HepG2 (cell line): Measurements from ENCODE around the gene SBSN. TPM values are rescaled to one million over a fixed set of nuclear protein-coding genes. Genes with fewer than 3 reads are reported as not detected.

Source experiments
- AGO2 ChIP-seq: fragments of 200-400 bp; formaldehyde crosslinking; optimal IDR thresholded peaks from 2 replicates; pipeline ENCODE3; 2017; ENCODE audit warnings: mild to moderate bottlenecking, low read depth, low read length, moderate library complexity
- BRF2 ChIP-seq: sonication (generic); formaldehyde crosslinking; IDR thresholded peaks from 2 replicates; pipeline ENCODE4 v1.8.1; 2022; ENCODE audit warnings: mild to moderate bottlenecking, missing genetic modification reagents
- HDAC1 ChIP-seq: sonication (generic); formaldehyde crosslinking; IDR thresholded peaks from 2 replicates; pipeline ENCODE4 v1.5.1; 2020; ENCODE audit warnings: mild to moderate bottlenecking, missing genetic modification reagents
- HMGXB3 ChIP-seq: sonication (generic); formaldehyde crosslinking; IDR thresholded peaks from 2 replicates; pipeline ENCODE4 v1.4.0; 2020; ENCODE audit warnings: missing genetic modification reagents, borderline replicate concordance
- HOXA9 ChIP-seq: sonication (generic); formaldehyde crosslinking; IDR thresholded peaks from 2 replicates; pipeline ENCODE4 v1.8.1; 2022; ENCODE audit warnings: missing genetic modification reagents, mild to moderate bottlenecking, moderate library complexity, borderline replicate concordance
- KLF12 ChIP-seq: sonication (generic); formaldehyde crosslinking; IDR thresholded peaks from 2 replicates; pipeline ENCODE4 v1.4.0; 2020; ENCODE audit warnings: missing genetic modification reagents, borderline replicate concordance
- POLR2AphosphoS5 ChIP-seq: IDR thresholded peaks from 2 replicates; pipeline ENCODE4 v1.6.1; 2012; ENCODE audit warnings: low read depth, low read length
- RAD51 ChIP-seq: fragments of 450-650 bp; IDR thresholded peaks from 2 replicates; pipeline ENCODE4 v1.6.1; 2016; ENCODE audit warnings: borderline replicate concordance
- TFDP2 ChIP-seq: sonication (generic); formaldehyde crosslinking; IDR thresholded peaks from 2 replicates; pipeline ENCODE4 v1.4.0; 2020; ENCODE audit warnings: missing genetic modification reagents
- ZHX2 ChIP-seq, 2 experiments: sonication (generic) in 1 of 2; formaldehyde crosslinking in 1 of 2; IDR thresholded peaks; 2 replicates each; pipeline versions ENCODE4 v1.6.1 to v1.9.0; 2014 to 2022; ENCODE audit warnings: antibody characterized with exemption in 1 of 2, borderline replicate concordance in 1 of 2, inconsistent platforms in 1 of 2, low read depth in 1 of 2, missing genetic modification reagents in 1 of 2
- ZNF263 ChIP-seq: sonication (generic); formaldehyde crosslinking; IDR thresholded peaks from 2 replicates; pipeline ENCODE4 v1.4.0; 2020; ENCODE audit warnings: missing genetic modification reagents
- ZNF552 ChIP-seq: sonication (generic); formaldehyde crosslinking; IDR thresholded peaks from 2 replicates; pipeline ENCODE4 v1.9.0; 2022; ENCODE audit warnings: missing genetic modification reagents, mild to moderate bottlenecking, borderline replicate concordance
- ZNF691 ChIP-seq: sonication (generic); formaldehyde crosslinking; IDR thresholded peaks from 2 replicates; pipeline ENCODE4 v1.4.0; 2020; ENCODE audit warnings: missing genetic modification reagents, low read depth, mild to moderate bottlenecking, borderline replicate concordance
- polyA plus RNA-seq, 8 experiments: library from polyadenylated mRNA; depleted of rRNA in 3 of 8; stranded (reverse) in 7 of 8; unstranded in 1 of 8; fragments of >200 nt; fragmentation: Illumina TruSeq in 4 of 8; extraction: Trizol in 4 of 8; gene quantifications; 2 replicates each; pipeline versions ENCODE4 v1.2.1 to v1.2.3, GENCODE V29; 2011 to 2016; ENCODE audit warnings: low read depth in 4 of 8, missing spikeins in 1 of 8, mixed read lengths in 1 of 8; ENCODE audit not compliant: insufficient read depth in 1 of 8
- total RNA-seq, 5 experiments: library from RNA; depleted of rRNA; stranded (reverse); fragments of >200 nt; fragmentation: Illumina TruSeq; extraction: Trizol; gene quantifications; 2 replicates each; pipeline ENCODE4 v1.2.3, GENCODE V29; 2016; ENCODE audit warnings: low read depth in 1 of 5

The SBSN gene
- total and polyA plus RNA-seq, 2 of the 13 experiments (the other 11 are each of a cell fraction or from before 2014, with no cell fraction given): not detected

GRCh38 chr19:35545001-35545854 is 17.1 kb upstream of the SBSN start, which contains the start of gene TMEM147 (continued):
- TF ChIP-seq HDAC1 (CRISPR knock-in tag) (peak; percentile 82; the same call in 1 of the 2 replicates), ZNF691 (CRISPR knock-in tag) (no peak), HMGXB3 (CRISPR knock-in tag) (peak; percentile 52; the same call in 1 of the 2 replicates), ZNF263 (CRISPR knock-in tag) (peak; percentile 56; the same call in 1 of the 2 replicates), HOXA9 (CRISPR knock-in tag) (no peak), AGO2 (peak; percentile 49), TFDP2 (CRISPR knock-in tag) (peak; percentile 44; the same call in 1 of the 2 replicates), KLF12 (peak; percentile 66; the same call in 1 of the 2 replicates), RAD51 (no peak), BRF2 (CRISPR knock-in tag) (0 out of 2 replicates have a peak, but pooled peaks have one; percentile 87), ZNF552 (CRISPR knock-in tag) (peak; percentile 71; the same call in 1 of the 2 replicates), ZHX2 (IDR thresholded peaks at IDR 0.05; ENCODE audit: low read depth) (peak; percentile 79), ZHX2 (CRISPR knock-in tag; IDR thresholded peaks at IDR 0.05; ENCODE audit: borderline replicate concordance) (no peak; the same call in 1 of the 2 replicates), POLR2AphosphoS5 (peak; percentile 77)
